HCT116 (cell line): ENCODE data around the gene XYLT2.
"Not testable (repeated sequence)": the region's sequence is repeated elsewhere in the genome, so short reads cannot be mapped to it uniquely, and the experiment has no call there.

Experiments used
- CEBPB ChIP-seq: IDR thresholded peaks from 2 replicates; pipeline ENCODE4 v1.6.1; 2012; ENCODE audit warnings: low read depth
- EZH2 ChIP-seq: fragments of 200-600 bp; sonication (generic); IDR thresholded peaks from 2 replicates; pipeline ENCODE4 v1.6.1; 2017; ENCODE audit warnings: antibody characterized with exemption, mixed run types
- EZH2phosphoT487 ChIP-seq: fragments of 200-600 bp; IDR thresholded peaks from 2 replicates; pipeline ENCODE4 v1.6.1; 2018; ENCODE audit warnings: antibody characterized with exemption, borderline replicate concordance
- FOSL1 ChIP-seq: IDR thresholded peaks from 2 replicates; pipeline ENCODE4 v1.6.1; 2012; ENCODE audit warnings: low read depth
- POLR2A ChIP-seq: IDR thresholded peaks from 2 replicates; pipeline ENCODE4 v1.7.0; 2011; ENCODE audit warnings: borderline replicate concordance; ENCODE audit not compliant: insufficient read depth, insufficient read length; ENCODE audit errors: extremely low read depth
- POLR2AphosphoS5 ChIP-seq: IDR thresholded peaks from 2 replicates; pipeline ENCODE4 v1.6.1; 2011; ENCODE audit warnings: mild to moderate bottlenecking, low read depth, low read length, moderate library complexity
- SIN3A ChIP-seq: IDR thresholded peaks from 2 replicates; pipeline ENCODE4 v1.6.1; 2012; ENCODE audit warnings: low read depth
- SRF ChIP-seq: IDR thresholded peaks from 2 replicates; pipeline ENCODE4 v1.6.1; 2012; ENCODE audit warnings: low read depth
- ZFX ChIP-seq: fragments of 450-650 bp; IDR thresholded peaks from 2 replicates; pipeline ENCODE4 v1.6.1; 2017
- TF ChIP-seq, protein P1 (sequence below), 3 experiments: fragments of 200-600 bp in 1 of 3; sonication (generic) in 1 of 3; IDR thresholded peaks in 2 of 3; conservative IDR thresholded peaks in 1 of 3; 2 replicates each; pipeline ENCODE4 v1.5.1; 2012 to 2017; ENCODE audit warnings: low read depth in 2 of 3, low read length in 2 of 3, antibody characterized with exemption in 1 of 3, borderline replicate concordance in 1 of 3, control low read depth in 1 of 3, mild to moderate bottlenecking in 1 of 3, mixed read lengths in 1 of 3, mixed run types in 1 of 3, moderate library complexity in 1 of 3; ENCODE audit not compliant: insufficient read depth in 1 of 3
- TF ChIP-seq, protein P2 (sequence below): IDR thresholded peaks from 2 replicates; pipeline ENCODE4 v1.6.1; 2012
- TF ChIP-seq, protein P3 (sequence below): IDR thresholded peaks from 2 replicates; pipeline ENCODE4 v1.6.1; 2012

GRCh38 chr17:50398672-50399071, 52.7 kb downstream of the XYLT2 start:
- TF ChIP-seq, protein P1, sequence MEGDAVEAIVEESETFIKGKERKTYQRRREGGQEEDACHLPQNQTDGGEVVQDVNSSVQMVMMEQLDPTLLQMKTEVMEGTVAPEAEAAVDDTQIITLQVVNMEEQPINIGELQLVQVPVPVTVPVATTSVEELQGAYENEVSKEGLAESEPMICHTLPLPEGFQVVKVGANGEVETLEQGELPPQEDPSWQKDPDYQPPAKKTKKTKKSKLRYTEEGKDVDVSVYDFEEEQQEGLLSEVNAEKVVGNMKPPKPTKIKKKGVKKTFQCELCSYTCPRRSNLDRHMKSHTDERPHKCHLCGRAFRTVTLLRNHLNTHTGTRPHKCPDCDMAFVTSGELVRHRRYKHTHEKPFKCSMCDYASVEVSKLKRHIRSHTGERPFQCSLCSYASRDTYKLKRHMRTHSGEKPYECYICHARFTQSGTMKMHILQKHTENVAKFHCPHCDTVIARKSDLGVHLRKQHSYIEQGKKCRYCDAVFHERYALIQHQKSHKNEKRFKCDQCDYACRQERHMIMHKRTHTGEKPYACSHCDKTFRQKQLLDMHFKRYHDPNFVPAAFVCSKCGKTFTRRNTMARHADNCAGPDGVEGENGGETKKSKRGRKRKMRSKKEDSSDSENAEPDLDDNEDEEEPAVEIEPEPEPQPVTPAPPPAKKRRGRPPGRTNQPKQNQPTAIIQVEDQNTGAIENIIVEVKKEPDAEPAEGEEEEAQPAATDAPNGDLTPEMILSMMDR (IDR thresholded peaks at IDR 0.05 in 2 of 3, conservative IDR thresholded peaks at IDR 0.05 in 1 of 3; ENCODE audit: borderline replicate concordance in 1 of 3, insufficient read depth in 1 of 3, low read depth in 2 of 3, low read length in 2 of 3) = not testable (repeated sequence)
- not testable (repeated sequence) for TF ChIP-seq EZH2phosphoT487, CEBPB, POLR2A, SRF, EZH2, ZFX, SIN3A, FOSL1, POLR2AphosphoS5
- TF ChIP-seq, protein P2, sequence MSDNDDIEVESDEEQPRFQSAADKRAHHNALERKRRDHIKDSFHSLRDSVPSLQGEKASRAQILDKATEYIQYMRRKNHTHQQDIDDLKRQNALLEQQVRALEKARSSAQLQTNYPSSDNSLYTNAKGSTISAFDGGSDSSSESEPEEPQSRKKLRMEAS = not testable (repeated sequence)
- TF ChIP-seq, protein P3, sequence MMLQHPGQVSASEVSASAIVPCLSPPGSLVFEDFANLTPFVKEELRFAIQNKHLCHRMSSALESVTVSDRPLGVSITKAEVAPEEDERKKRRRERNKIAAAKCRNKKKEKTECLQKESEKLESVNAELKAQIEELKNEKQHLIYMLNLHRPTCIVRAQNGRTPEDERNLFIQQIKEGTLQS = not testable (repeated sequence)
